ENCODE data around the gene RGS17.

RGS17 gene

GRCh38 chr6:153085239-153085638 lies 45.8 kb downstream of the RGS17 start:
- no peak for TF ChIP-seq CTCF (conservative IDR thresholded peaks at IDR 0.05; ENCODE audit: low read depth, low read length)
- DNase-seq (ENCODE audit: low read depth): no peak
- no peak overlapping the region for H3K4me3 ChIP-seq (ENCODE audit: low read length)

GRCh38 chr6:153084393-153084792 lies 46.7 kb downstream of the RGS17 start:
- H3K4me3 ChIP-seq (ENCODE audit: low read length): no peak overlapping the region
- TF ChIP-seq CTCF (conservative IDR thresholded peaks at IDR 0.05; ENCODE audit: low read depth, low read length): no peak
- no peak for DNase-seq (ENCODE audit: low read depth)

GRCh38 chr6:153083869-153084268 lies 47.2 kb downstream of the RGS17 start:
- no peak overlapping the region for H3K4me3 ChIP-seq (ENCODE audit: low read length)
- TF ChIP-seq CTCF (conservative IDR thresholded peaks at IDR 0.05; ENCODE audit: low read depth, low read length): no peak
- no peak for DNase-seq (ENCODE audit: low read depth)

GRCh38 chr6:153081914-153082313 lies 49.2 kb downstream of the RGS17 start:
- no peak for DNase-seq (ENCODE audit: low read depth)
- no peak for TF ChIP-seq CTCF (conservative IDR thresholded peaks at IDR 0.05; ENCODE audit: low read depth, low read length)
- no peak overlapping the region for H3K4me3 ChIP-seq (ENCODE audit: low read length)

GRCh38 chr6:153076431-153076830 lies 54.7 kb downstream of the RGS17 start:
- H3K4me3 ChIP-seq (ENCODE audit: low read length): no peak overlapping the region
- no peak for DNase-seq (ENCODE audit: low read depth)

GRCh38 chr6:153074761-153075160 lies 56.3 kb downstream of the RGS17 start:
- TF ChIP-seq CTCF (conservative IDR thresholded peaks at IDR 0.05; ENCODE audit: low read depth, low read length): no peak
- DNase-seq (ENCODE audit: low read depth): no peak

More at GRCh38 chr6:153076431-153076830, 54.7 kb downstream of the RGS17 start:
- no peak for TF ChIP-seq CTCF (conservative IDR thresholded peaks at IDR 0.05; ENCODE audit: low read depth, low read length)

GRCh38 chr6:153073841-153074240 lies 57.2 kb downstream of the RGS17 start:
- TF ChIP-seq CTCF (conservative IDR thresholded peaks at IDR 0.05; ENCODE audit: low read depth, low read length): no peak
- DNase-seq (ENCODE audit: low read depth): no peak

More at GRCh38 chr6:153074761-153075160, 56.3 kb downstream of the RGS17 start:
- no peak overlapping the region for H3K4me3 ChIP-seq (ENCODE audit: low read length)

More at GRCh38 chr6:153073841-153074240, 57.2 kb downstream of the RGS17 start:
- H3K4me3 ChIP-seq (ENCODE audit: low read length): no peak overlapping the region

Data from retinal pigment epithelial cell (primary cell).